Measurements from ENCODE around the gene TMEM145.

The TMEM145 gene

DNA sequence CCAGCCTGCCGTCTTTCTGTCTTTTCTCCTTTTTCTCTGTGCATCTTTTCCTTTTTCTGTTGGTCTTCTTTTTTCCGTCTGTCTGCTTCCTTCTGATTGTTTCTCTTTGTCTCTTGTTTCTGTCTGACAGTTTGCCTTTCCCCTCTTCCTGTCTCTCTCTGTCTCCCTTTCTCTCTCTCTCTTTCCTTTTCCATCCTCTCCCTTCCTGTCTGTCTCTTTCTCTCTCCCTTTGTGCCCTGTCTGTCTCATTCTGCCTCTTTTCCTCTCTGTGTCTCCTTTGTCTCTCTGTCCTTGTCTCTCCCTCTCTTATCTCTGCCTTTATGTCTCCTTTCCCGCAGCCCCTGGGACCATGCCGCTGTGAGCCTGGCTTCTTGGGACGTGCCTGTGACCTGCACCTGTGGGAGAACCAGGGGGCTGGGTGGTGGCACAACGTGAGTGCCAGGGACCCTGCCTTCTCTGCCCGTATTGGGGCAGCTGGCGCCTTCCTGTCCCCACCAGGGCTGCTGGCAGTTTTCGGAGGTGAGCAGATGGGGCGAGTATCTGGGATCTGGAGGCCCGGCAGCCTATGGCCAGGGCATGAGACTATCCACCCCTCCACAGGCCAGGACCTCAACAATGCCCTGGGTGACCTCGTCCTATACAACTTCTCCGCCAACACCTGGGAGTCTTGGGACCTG is 21.7 kb downstream of the TMEM145 start:
- TF ChIP-seq USF1 (IDR thresholded peaks at IDR 0.05), result no peak
- no peak for TF ChIP-seq FOXM1 (IDR thresholded peaks at IDR 0.05; ENCODE audit: borderline replicate concordance, low read depth)
- no peak for TF ChIP-seq TCF12 (IDR thresholded peaks at IDR 0.05; ENCODE audit: low read depth)
- no peak for TF ChIP-seq CREB1 (IDR thresholded peaks at IDR 0.05; ENCODE audit: low read depth)
- TF ChIP-seq RAD21 (IDR thresholded peaks at IDR 0.05; ENCODE audit: low read depth), result no peak
- TF ChIP-seq EGR1 (IDR thresholded peaks at IDR 0.05), result no peak
- no peak for TF ChIP-seq ZBTB7A (IDR thresholded peaks at IDR 0.05; ENCODE audit: low read depth)
- TF ChIP-seq, protein P1, sequence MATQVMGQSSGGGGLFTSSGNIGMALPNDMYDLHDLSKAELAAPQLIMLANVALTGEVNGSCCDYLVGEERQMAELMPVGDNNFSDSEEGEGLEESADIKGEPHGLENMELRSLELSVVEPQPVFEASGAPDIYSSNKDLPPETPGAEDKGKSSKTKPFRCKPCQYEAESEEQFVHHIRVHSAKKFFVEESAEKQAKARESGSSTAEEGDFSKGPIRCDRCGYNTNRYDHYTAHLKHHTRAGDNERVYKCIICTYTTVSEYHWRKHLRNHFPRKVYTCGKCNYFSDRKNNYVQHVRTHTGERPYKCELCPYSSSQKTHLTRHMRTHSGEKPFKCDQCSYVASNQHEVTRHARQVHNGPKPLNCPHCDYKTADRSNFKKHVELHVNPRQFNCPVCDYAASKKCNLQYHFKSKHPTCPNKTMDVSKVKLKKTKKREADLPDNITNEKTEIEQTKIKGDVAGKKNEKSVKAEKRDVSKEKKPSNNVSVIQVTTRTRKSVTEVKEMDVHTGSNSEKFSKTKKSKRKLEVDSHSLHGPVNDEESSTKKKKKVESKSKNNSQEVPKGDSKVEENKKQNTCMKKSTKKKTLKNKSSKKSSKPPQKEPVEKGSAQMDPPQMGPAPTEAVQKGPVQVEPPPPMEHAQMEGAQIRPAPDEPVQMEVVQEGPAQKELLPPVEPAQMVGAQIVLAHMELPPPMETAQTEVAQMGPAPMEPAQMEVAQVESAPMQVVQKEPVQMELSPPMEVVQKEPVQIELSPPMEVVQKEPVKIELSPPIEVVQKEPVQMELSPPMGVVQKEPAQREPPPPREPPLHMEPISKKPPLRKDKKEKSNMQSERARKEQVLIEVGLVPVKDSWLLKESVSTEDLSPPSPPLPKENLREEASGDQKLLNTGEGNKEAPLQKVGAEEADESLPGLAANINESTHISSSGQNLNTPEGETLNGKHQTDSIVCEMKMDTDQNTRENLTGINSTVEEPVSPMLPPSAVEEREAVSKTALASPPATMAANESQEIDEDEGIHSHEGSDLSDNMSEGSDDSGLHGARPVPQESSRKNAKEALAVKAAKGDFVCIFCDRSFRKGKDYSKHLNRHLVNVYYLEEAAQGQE (IDR thresholded peaks at IDR 0.05; ENCODE audit: low read depth), result no peak
- no peak for TF ChIP-seq TEAD4 (IDR thresholded peaks at IDR 0.05)
- no peak for TF ChIP-seq MAX (IDR thresholded peaks at IDR 0.05)
- no peak for TF ChIP-seq CEBPB (IDR thresholded peaks at IDR 0.05)
- no peak for TF ChIP-seq EP300 (IDR thresholded peaks at IDR 0.05; ENCODE audit: borderline replicate concordance)
- TF ChIP-seq TAF1 (IDR thresholded peaks at IDR 0.05; ENCODE audit: low read depth), result no peak
- TF ChIP-seq YY1 (IDR thresholded peaks at IDR 0.05; ENCODE audit: low read depth), result no peak
- no peak for TF ChIP-seq NFIC (IDR thresholded peaks at IDR 0.05)

GRCh38 chr19:42335374-42335936 is 22.3 kb downstream of the TMEM145 start:
- TF ChIP-seq CREB1 (IDR thresholded peaks at IDR 0.05; ENCODE audit: low read depth) (no peak), RAD21 (IDR thresholded peaks at IDR 0.05; ENCODE audit: low read depth) (no peak), TAF1 (IDR thresholded peaks at IDR 0.05; ENCODE audit: low read depth) (no peak), CEBPB (IDR thresholded peaks at IDR 0.05) (no peak), EP300 (IDR thresholded peaks at IDR 0.05; ENCODE audit: borderline replicate concordance) (no peak), FOXM1 (IDR thresholded peaks at IDR 0.05; ENCODE audit: borderline replicate concordance, low read depth) (no peak), NFIC (IDR thresholded peaks at IDR 0.05) (no peak), TCF12 (IDR thresholded peaks at IDR 0.05; ENCODE audit: low read depth) (no peak), EGR1 (IDR thresholded peaks at IDR 0.05) (no peak), ZBTB7A (IDR thresholded peaks at IDR 0.05; ENCODE audit: low read depth) (no peak), USF1 (IDR thresholded peaks at IDR 0.05) (no peak), TEAD4 (IDR thresholded peaks at IDR 0.05) (no peak), MAX (IDR thresholded peaks at IDR 0.05) (no peak), YY1 (IDR thresholded peaks at IDR 0.05; ENCODE audit: low read depth) (no peak)
- TF ChIP-seq, protein P1 (IDR thresholded peaks at IDR 0.05; ENCODE audit: low read depth), result no peak

- TF ChIP-seq TAF1 (IDR thresholded peaks at IDR 0.05; ENCODE audit: low read depth) (no peak), CEBPB (IDR thresholded peaks at IDR 0.05) (no peak), MAX (IDR thresholded peaks at IDR 0.05) (no peak), CREB1 (IDR thresholded peaks at IDR 0.05; ENCODE audit: low read depth) (no peak), YY1 (IDR thresholded peaks at IDR 0.05; ENCODE audit: low read depth) (no peak), ZBTB7A (IDR thresholded peaks at IDR 0.05; ENCODE audit: low read depth) (no peak), RAD21 (IDR thresholded peaks at IDR 0.05; ENCODE audit: low read depth) (no peak), TCF12 (IDR thresholded peaks at IDR 0.05; ENCODE audit: low read depth) (no peak), USF1 (IDR thresholded peaks at IDR 0.05) (no peak), NFIC (IDR thresholded peaks at IDR 0.05) (no peak), TEAD4 (IDR thresholded peaks at IDR 0.05) (no peak), EGR1 (IDR thresholded peaks at IDR 0.05) (no peak), EP300 (IDR thresholded peaks at IDR 0.05; ENCODE audit: borderline replicate concordance) (no peak), FOXM1 (IDR thresholded peaks at IDR 0.05; ENCODE audit: borderline replicate concordance, low read depth) (no peak)
- TF ChIP-seq, protein P1 (IDR thresholded peaks at IDR 0.05; ENCODE audit: low read depth), result no peak
Measured at GRCh38 chr19:42335971-42336370, 22.9 kb downstream of the TMEM145 start.
